Endothelial cell of umbilical vein (primary cell): ENCODE results near the gene TUNAR.

ENCODE experiments used
- FOS ChIP-seq: IDR thresholded peaks from 2 replicates; pipeline ENCODE4 v1.6.1; 2011; ENCODE audit warnings: mild to moderate bottlenecking, low read length, moderate library complexity, borderline replicate concordance; ENCODE audit not compliant: insufficient read depth
- JUN ChIP-seq: IDR thresholded peaks from 2 replicates; pipeline ENCODE4 v1.6.1; 2011; ENCODE audit warnings: borderline replicate concordance, low read depth; ENCODE audit not compliant: insufficient read length, insufficient read depth
- POLR2A ChIP-seq: IDR thresholded peaks from 2 replicates; pipeline ENCODE4 v1.6.1; 2012; ENCODE audit warnings: low read depth, mild to moderate bottlenecking, control low read depth, low read length
- POLR2AphosphoS5 ChIP-seq: IDR thresholded peaks from 2 replicates; pipeline ENCODE4 v1.6.1; 2012; ENCODE audit warnings: low read depth, mild to moderate bottlenecking, control low read depth, low read length, moderate library complexity; ENCODE audit not compliant: insufficient read depth
- TF ChIP-seq, protein P1 (sequence below), 2 donors: IDR thresholded peaks; 1 replicate in 1 of 2; 2 replicates in 1 of 2; pipeline ENCODE4 v1.5.1; 2011; ENCODE audit warnings: low read length in 2 of 2, mild to moderate bottlenecking in 2 of 2, moderate library complexity in 2 of 2, control low read depth in 1 of 2, inconsistent platforms in 1 of 2, low read depth in 1 of 2; ENCODE audit not compliant: insufficient read depth in 1 of 2; ENCODE audit errors: extremely low read depth in 1 of 2

GRCh38 chr14:95935228-95935822 is 58.7 kb downstream of the TUNAR start:
- TF ChIP-seq, protein P1, sequence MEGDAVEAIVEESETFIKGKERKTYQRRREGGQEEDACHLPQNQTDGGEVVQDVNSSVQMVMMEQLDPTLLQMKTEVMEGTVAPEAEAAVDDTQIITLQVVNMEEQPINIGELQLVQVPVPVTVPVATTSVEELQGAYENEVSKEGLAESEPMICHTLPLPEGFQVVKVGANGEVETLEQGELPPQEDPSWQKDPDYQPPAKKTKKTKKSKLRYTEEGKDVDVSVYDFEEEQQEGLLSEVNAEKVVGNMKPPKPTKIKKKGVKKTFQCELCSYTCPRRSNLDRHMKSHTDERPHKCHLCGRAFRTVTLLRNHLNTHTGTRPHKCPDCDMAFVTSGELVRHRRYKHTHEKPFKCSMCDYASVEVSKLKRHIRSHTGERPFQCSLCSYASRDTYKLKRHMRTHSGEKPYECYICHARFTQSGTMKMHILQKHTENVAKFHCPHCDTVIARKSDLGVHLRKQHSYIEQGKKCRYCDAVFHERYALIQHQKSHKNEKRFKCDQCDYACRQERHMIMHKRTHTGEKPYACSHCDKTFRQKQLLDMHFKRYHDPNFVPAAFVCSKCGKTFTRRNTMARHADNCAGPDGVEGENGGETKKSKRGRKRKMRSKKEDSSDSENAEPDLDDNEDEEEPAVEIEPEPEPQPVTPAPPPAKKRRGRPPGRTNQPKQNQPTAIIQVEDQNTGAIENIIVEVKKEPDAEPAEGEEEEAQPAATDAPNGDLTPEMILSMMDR (IDR thresholded peaks at IDR 0.05; ENCODE audit: extremely low read depth in 1 of 2, insufficient read depth in 1 of 2, low read depth in 1 of 2, low read length in 2 of 2) = no peak
- TF ChIP-seq POLR2A (no peak), POLR2AphosphoS5 (no peak), FOS (no peak), JUN (no peak)
